GM18519 (cell line): ENCODE measurements around the gene HMHB1.

Experiments
- ATAC-seq: cut with Tn5 transposase; IDR thresholded peaks from one replicate; pipeline ENCODE4 v1.9.1; 2021; ENCODE audit warnings: mild to moderate bottlenecking, moderate library complexity; ENCODE audit not compliant: unreplicated experiment, low FRiP score

HMHB1 gene

GRCh38 chr5:143862271-143862670 is 50.3 kb downstream of the HMHB1 start:
- ATAC-seq = no peak

- no peak for ATAC-seq
Observed at GRCh38 chr5:143865426-143866025, 53.6 kb downstream of the HMHB1 start.
